Measurements from ENCODE around the gene CAMK2N2. TPM values are rescaled to one million over a fixed set of nuclear protein-coding genes. Genes with fewer than 3 reads are reported as not detected.

Gene CAMK2N2
- total and polyA plus RNA-seq, 2 experiments from 2014 or later, result 0.11 TPM; not detected in 1

- Histone ChIP-seq H3K4me2 (ENCODE audit: unreplicated experiment) (peak overlapping the region; percentile 61), H3K27me3 (replicated peaks; ENCODE audit: insufficient read depth) (peaks cover 47% of the 10 kb centered on the region)
Observed at GRCh38 chr3:184230081-184230602, 31.2 kb downstream of the CAMK2N2 start.

GRCh38 chr3:184229394-184230080 is 31.8 kb downstream of the CAMK2N2 start, which contains the start of gene VWA5B2:
TSS of gene VWA5B2 (plus strand) at chr3:184229585. CDS start at chr3:184230529, 944 bp downstream.
- no peaks in the 10 kb centered on the region for H3K4me1 ChIP-seq (ENCODE audit: insufficient read depth)
- H3K27ac ChIP-seq, result no peak within 1 kb of the TSS
- in situ Hi-C loops (cut with MboI), result no loop called here
- H3K79me2 ChIP-seq (ENCODE audit: insufficient read depth), result no peaks in the 10 kb centered on the region
- DNase-seq, result peak; percentile 70
- peak within 1 kb of the TSS; percentile 64 for H3K4me3 ChIP-seq
- H3K27me3 ChIP-seq (replicated peaks; ENCODE audit: insufficient read depth), result peaks cover 52% of the 10 kb centered on the region
- no peaks in the 10 kb centered on the region for H3F3A ChIP-seq (ENCODE audit: insufficient read depth)
- no peaks in the 10 kb centered on the region for H3K9me2 ChIP-seq (ENCODE audit: insufficient read depth)
- no peak within 1 kb of the TSS for H3K9ac ChIP-seq
- no peaks in the 10 kb centered on the region for H3K36me3 ChIP-seq (ENCODE audit: low read depth)
- H4K20me1 ChIP-seq (ENCODE audit: insufficient read depth), result no peaks in the 10 kb centered on the region
- 0 out of 2 replicates have a peak within 1 kb of the TSS, but pooled peaks have one; percentile 38 for H2AFZ ChIP-seq
- H3K9me3 ChIP-seq (ENCODE audit: low read depth), result no peaks in the 10 kb centered on the region
- TF ChIP-seq EZH2phosphoT487 (IDR thresholded peaks at IDR 0.05; ENCODE audit: insufficient read depth, low read depth) (peak; percentile 68; the same call in 1 of the 2 replicates), EZH2 (IDR thresholded peaks at IDR 0.05; ENCODE audit: insufficient read depth, poor library complexity, severe bottlenecking) (peak; percentile 95)
- H3K4me2 ChIP-seq (ENCODE audit: unreplicated experiment), result peak within 1 kb of the TSS; percentile 61
- WGBS, 2 experiments (ENCODE audit: low coverage in 1 of 2, low lambda C conversion rate in 2 of 2, missing lambda C conversion rate in 2 of 2), result 3 to 5% methylated on average over 28 to 38 of the region's 66 CpGs

More at GRCh38 chr3:184230081-184230602, 31.2 kb downstream of the CAMK2N2 start:
- Histone ChIP-seq H2AFZ (0 out of 2 replicates have a peak overlapping the region, but pooled peaks have one; percentile 38), H3K9me2 (ENCODE audit: insufficient read depth) (no peaks in the 10 kb centered on the region), H3K9me3 (ENCODE audit: low read depth) (no peaks in the 10 kb centered on the region), H3K27ac (no peak overlapping the region), H3K4me3 (peak overlapping the region; percentile 64), H3K9ac (no peak overlapping the region), H3K36me3 (ENCODE audit: low read depth) (no peaks in the 10 kb centered on the region), H3K4me1 (ENCODE audit: insufficient read depth) (no peaks in the 10 kb centered on the region), H3F3A (ENCODE audit: insufficient read depth) (no peaks in the 10 kb centered on the region), H3K79me2 (ENCODE audit: insufficient read depth) (no peaks in the 10 kb centered on the region), H4K20me1 (ENCODE audit: insufficient read depth) (no peaks in the 10 kb centered on the region)
- DNase-seq, result peak; percentile 20
- 1% methylated on average over 15 to 31 of the region's 61 CpGs for WGBS, 2 experiments (ENCODE audit: low coverage in 1 of 2, low lambda C conversion rate in 2 of 2, missing lambda C conversion rate in 2 of 2)
- no peak for TF ChIP-seq EZH2 (IDR thresholded peaks at IDR 0.05; ENCODE audit: insufficient read depth, poor library complexity, severe bottlenecking)
- no peak for TF ChIP-seq EZH2phosphoT487 (IDR thresholded peaks at IDR 0.05; ENCODE audit: insufficient read depth, low read depth)
- in situ Hi-C loops (cut with MboI), result no loop called here

GRCh38 chr3:184228376-184229137 is 32.8 kb downstream of the CAMK2N2 start:
- H3K4me1 ChIP-seq (ENCODE audit: insufficient read depth), result no peaks in the 10 kb centered on the region
- H3K4me2 ChIP-seq (ENCODE audit: unreplicated experiment), result no peak overlapping the region
- H3K27me3 ChIP-seq (replicated peaks; ENCODE audit: insufficient read depth), result peaks cover 52% of the 10 kb centered on the region
- H3K9me2 ChIP-seq (ENCODE audit: insufficient read depth), result no peaks in the 10 kb centered on the region
- no peak overlapping the region for H3K9ac ChIP-seq
- H3K27ac ChIP-seq, result no peak overlapping the region
- no peaks in the 10 kb centered on the region for H4K20me1 ChIP-seq (ENCODE audit: insufficient read depth)
- no peak for DNase-seq
- H3K79me2 ChIP-seq (ENCODE audit: insufficient read depth), result no peaks in the 10 kb centered on the region
- WGBS, 2 experiments (ENCODE audit: low coverage in 1 of 2, low lambda C conversion rate in 2 of 2, missing lambda C conversion rate in 2 of 2), result 18 to 20% methylated on average over 11 to 12 of the region's 12 CpGs
- no peak overlapping the region for H2AFZ ChIP-seq
- no peaks in the 10 kb centered on the region for H3K36me3 ChIP-seq (ENCODE audit: low read depth)
- no peak overlapping the region for H3K4me3 ChIP-seq
- TF ChIP-seq EZH2 (IDR thresholded peaks at IDR 0.05; ENCODE audit: insufficient read depth, poor library complexity, severe bottlenecking), result peak; percentile 66
- TF ChIP-seq EZH2phosphoT487 (IDR thresholded peaks at IDR 0.05; ENCODE audit: insufficient read depth, low read depth), result no peak
- H3F3A ChIP-seq (ENCODE audit: insufficient read depth), result no peaks in the 10 kb centered on the region
- no peaks in the 10 kb centered on the region for H3K9me3 ChIP-seq (ENCODE audit: low read depth)
- in situ Hi-C loops (cut with MboI), result no loop called here

- H3K4me2 ChIP-seq (ENCODE audit: unreplicated experiment), result no peak overlapping the region
- H3K4me1 ChIP-seq (ENCODE audit: insufficient read depth), result no peaks in the 10 kb centered on the region
- in situ Hi-C loops (cut with MboI), result no loop called here
- no peaks in the 10 kb centered on the region for H3F3A ChIP-seq (ENCODE audit: insufficient read depth)
- H3K27ac ChIP-seq, result no peak overlapping the region
- H3K9me2 ChIP-seq (ENCODE audit: insufficient read depth), result no peaks in the 10 kb centered on the region
- TF ChIP-seq EZH2 (IDR thresholded peaks at IDR 0.05; ENCODE audit: insufficient read depth, poor library complexity, severe bottlenecking), result no peak
- TF ChIP-seq EZH2phosphoT487 (IDR thresholded peaks at IDR 0.05; ENCODE audit: insufficient read depth, low read depth), result no peak
- no peak overlapping the region for H3K4me3 ChIP-seq
- no peak overlapping the region for H2AFZ ChIP-seq
- H4K20me1 ChIP-seq (ENCODE audit: insufficient read depth), result no peaks in the 10 kb centered on the region
- DNase-seq, result peak; percentile 51
- 25 to 44% methylated on average over 2 of the region's 2 CpGs for WGBS, 2 experiments (ENCODE audit: low coverage in 1 of 2, low lambda C conversion rate in 2 of 2, missing lambda C conversion rate in 2 of 2)
- H3K79me2 ChIP-seq (ENCODE audit: insufficient read depth), result no peaks in the 10 kb centered on the region
- no peak overlapping the region for H3K9ac ChIP-seq
- H3K36me3 ChIP-seq (ENCODE audit: low read depth), result no peaks in the 10 kb centered on the region
- peaks cover 52% of the 10 kb centered on the region for H3K27me3 ChIP-seq (replicated peaks; ENCODE audit: insufficient read depth)
- H3K9me3 ChIP-seq (ENCODE audit: low read depth), result no peaks in the 10 kb centered on the region
Observed at GRCh38 chr3:184227481-184227935, 33.8 kb downstream of the CAMK2N2 start.
